ENCODE results near the gene NDRG3. TPM values are rescaled to one million over a fixed set of nuclear protein-coding genes. Genes with fewer than 3 reads are reported as not detected.

The NDRG3 gene
- total RNA-seq, 1 experiment from 2014 or later, result 23.6 TPM

GRCh38 chr20:36777167-36777566, 31.3 kb upstream of the NDRG3 start:
- Mint-ChIP-seq H3K27ac (no peak overlapping the region), H3K9me3 (peaks cover 0 to 1% of the 10 kb centered on the region in 2 experiments; a peak in 2 of 5 replicates), H3K4me3 (no peak overlapping the region), H3K36me3 (ENCODE audit: insufficient read depth in 1 of 3, low read depth in 3 of 3) (no peaks in the 10 kb centered on the region; a peak in 2 of 7 replicates), H3K4me1 (peaks cover 42 to 47% of the 10 kb centered on the region in 2 experiments), H3K27me3 (ENCODE audit: low read depth) (peaks cover 1% of the 10 kb centered on the region)
- Histone ChIP-seq H2BK15ac (ENCODE audit: low read depth, low read length) (no peak overlapping the region), H3K4me1 (ENCODE audit: insufficient read depth, low read length) (no peaks in the 10 kb centered on the region; the same call in 1 of the 2 replicates), H3K9ac (ENCODE audit: extremely low read depth, insufficient read length, low read length) (no peak overlapping the region), H3K27ac (ENCODE audit: insufficient read length, low read depth, low read length) (no peak overlapping the region), H4K5ac (ENCODE audit: insufficient read length, low read depth, low read length) (no peak overlapping the region), H2BK5ac (ENCODE audit: insufficient read length, low read length) (no peak overlapping the region), H3K27me3 (ENCODE audit: insufficient read depth, low read length) (no peaks in the 10 kb centered on the region), H2AFZ (ENCODE audit: low read length) (no peak overlapping the region), H3K23me2 (ENCODE audit: insufficient read length, low read depth, low read length, poor library complexity, severe bottlenecking) (peaks cover 11% of the 10 kb centered on the region), H3T11ph (ENCODE audit: low read length) (no peak overlapping the region), H3K23ac (ENCODE audit: insufficient read length, low read depth, low read length) (no peak overlapping the region), H3K14ac (ENCODE audit: insufficient read depth, low read length) (no peak overlapping the region), H3K4me2 (ENCODE audit: insufficient read depth, insufficient read length, low read length) (no peak overlapping the region), H4K91ac (ENCODE audit: insufficient read length, low read depth, low read length) (no peak overlapping the region), H4K8ac (replicated peaks; ENCODE audit: insufficient read length, low read depth, low read length) (no peak overlapping the region), H3K4ac (ENCODE audit: low read depth, low read length) (no peak overlapping the region), H4K20me1 (ENCODE audit: control insufficient read depth, insufficient read depth, insufficient read length) (peaks cover 2% of the 10 kb centered on the region), H2BK120ac (ENCODE audit: low read depth, low read length, poor library complexity, severe bottlenecking) (no peak overlapping the region), H3K79me1 (ENCODE audit: insufficient read depth, low read depth, low read length, poor library complexity, severe bottlenecking) (no peaks in the 10 kb centered on the region), H2AK5ac (ENCODE audit: insufficient read length, low read length) (no peak overlapping the region), H2BK12ac (ENCODE audit: insufficient read length, low read depth, low read length) (no peak overlapping the region), H3K9me3 (ENCODE audit: control insufficient read depth, low read depth, low read length) (no peaks in the 10 kb centered on the region), H3K18ac (ENCODE audit: insufficient read length, low read depth, low read length) (no peak overlapping the region), H3K79me2 (ENCODE audit: insufficient read depth, low read length) (no peaks in the 10 kb centered on the region), H3K56ac (ENCODE audit: insufficient read length, low read depth, low read length) (no peak overlapping the region), H2BK20ac (ENCODE audit: low read depth, low read length, poor library complexity, severe bottlenecking) (no peak overlapping the region)
- TF ChIP-seq CTCF (conservative IDR thresholded peaks at IDR 0.05), result no peak
- no CpG with 5 or more reads among the region's 3 CpGs for WGBS (ENCODE audit: extremely low coverage, insufficient read length, low lambda C conversion rate)
- no peak for DNase-seq
